CD4-positive, alpha-beta T cell treated with Interleukin-12 subunit alpha and Interleukin-12 subunit beta, for 1 hour (primary cell): ENCODE results near the gene OPA1.

Experiments
- DNase-seq: peaks from one replicate; pipeline ENCODE4 v3.0.0-alpha.2; 2020

OPA1 gene

DNA sequence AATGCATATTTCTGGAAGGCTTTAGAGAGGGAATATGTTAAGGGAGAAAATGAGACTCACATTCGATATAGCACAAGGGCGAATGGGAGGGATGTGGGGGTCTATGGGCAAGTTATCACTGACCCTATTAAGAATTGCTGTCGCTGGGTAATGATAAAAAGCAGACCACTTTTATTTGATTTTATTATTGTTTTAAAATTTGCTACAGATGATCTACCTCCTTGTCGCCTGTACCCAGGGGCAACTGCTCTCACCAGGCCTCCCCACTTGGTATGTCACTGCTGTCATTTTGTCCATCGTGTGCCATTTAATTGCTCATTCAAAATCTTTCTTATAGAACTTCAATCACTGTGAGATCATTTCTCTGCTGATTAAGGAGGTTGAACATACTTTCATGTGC lies 153.8 kb downstream of the OPA1 start:
- DNase-seq, result no peak
